Natural killer cell treated with Interleukin-12 subunit alpha and Interleukin-12 subunit beta and Interleukin-15 and Interleukin-18, amount 100 ng/mL, for 72 hours (primary cell): ENCODE measurements around the gene LRP1B. TPM values are rescaled to one million over a fixed set of nuclear protein-coding genes. Genes with fewer than 3 reads are reported as not detected.

ENCODE experiments used
- ATAC-seq, 2 donors: fragments of 150-1000 bp; cut with Tn5 transposase in 1 of 2; sonication (Bioruptor Pico), chemical (Tn5 transposase) in 1 of 2; 2 replicates each; pipeline ENCODE4 v1.10.0; 2021
- DNase-seq: peaks from one replicate; pipeline ENCODE4 v3.0.0; 2022; ENCODE audit warnings: low spot score
- H3K27ac Mint-ChIP-seq, 2 donors: 1 replicate in 1 of 2; 2 replicates in 1 of 2; pipeline ENCODE4 v1.8.0; 2022; ENCODE audit warnings: mixed read lengths in 2 of 2, mild to moderate bottlenecking in 1 of 2, moderate library complexity in 1 of 2
- H3K27me3 Mint-ChIP-seq, 2 donors: 1 replicate in 1 of 2; 2 replicates in 1 of 2; pipeline ENCODE4 v1.8.0; 2022; ENCODE audit warnings: mixed read lengths in 2 of 2
- H3K36me3 Mint-ChIP-seq: one replicate; pipeline ENCODE4 v1.8.0; 2022; ENCODE audit warnings: mixed read lengths
- H3K4me1 Mint-ChIP-seq, 2 donors: 1 replicate in 1 of 2; 2 replicates in 1 of 2; pipeline ENCODE4 v1.8.0; 2022; ENCODE audit warnings: low read depth in 2 of 2, mixed read lengths in 2 of 2, mild to moderate bottlenecking in 1 of 2
- H3K4me3 Mint-ChIP-seq: one replicate; pipeline ENCODE4 v1.8.0; 2022; ENCODE audit warnings: mixed read lengths
- H3K9me3 Mint-ChIP-seq: 2 replicates; pipeline ENCODE4 v1.8.0; 2022; ENCODE audit warnings: mixed read lengths
- total RNA-seq, 2 donors: library from RNA; stranded (reverse); gene quantifications; one replicate each; pipeline ENCODE4 v1.2.3, GENCODE V29; 2022

Gene LRP1B
- total RNA-seq, 2 donors from 2014 or later, result not detected

DNA sequence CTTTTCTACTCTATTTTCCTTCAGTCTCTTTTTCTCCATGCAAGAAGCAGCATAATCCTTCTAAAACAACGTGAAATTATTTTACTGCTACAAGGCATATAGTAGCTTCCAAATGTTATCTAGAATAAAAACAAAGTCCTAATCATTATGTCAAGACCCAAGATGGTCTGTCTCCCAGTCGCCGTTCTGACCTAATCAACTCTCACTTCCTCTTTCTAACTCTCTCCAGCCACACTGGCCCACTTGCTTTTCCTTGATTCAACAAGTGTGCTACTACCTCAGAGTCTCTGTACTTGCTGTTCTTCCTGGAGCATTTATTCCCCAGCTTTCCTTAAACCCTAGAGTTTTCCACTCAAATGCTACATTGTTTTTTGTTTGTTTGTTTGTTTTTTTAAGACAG lies 1491.2 kb downstream of the LRP1B start:
- DNase-seq (no peak), ATAC-seq (no peak)
- Mint-ChIP-seq H3K27ac (no peak overlapping the region), H3K4me3 (no peak overlapping the region), H3K9me3 (peaks cover 7% of the 10 kb centered on the region), H3K27me3 (no peaks in the 10 kb centered on the region), H3K4me1 (no peaks in the 10 kb centered on the region), H3K36me3 (no peaks in the 10 kb centered on the region)

- Mint-ChIP-seq H3K4me1 (no peaks in the 10 kb centered on the region), H3K9me3 (peaks cover 24% of the 10 kb centered on the region), H3K27me3 (no peaks in the 10 kb centered on the region), H3K4me3 (no peak overlapping the region), H3K27ac (no peak overlapping the region), H3K36me3 (peaks cover 5% of the 10 kb centered on the region)
- DNase-seq (no peak), ATAC-seq (no peak)
These were observed 1500.3 kb downstream of the LRP1B start for GRCh38 chr2:140630557-140630956.

- peaks cover 28% of the 10 kb centered on the region for H3K9me3 Mint-ChIP-seq
- ATAC-seq (no peak), DNase-seq (no peak)
- H3K4me3 Mint-ChIP-seq, result no peak overlapping the region
- H3K4me1 Mint-ChIP-seq, result no peaks in the 10 kb centered on the region
- no peaks in the 10 kb centered on the region for H3K27me3 Mint-ChIP-seq
- peaks cover 10% of the 10 kb centered on the region for H3K36me3 Mint-ChIP-seq
- no peak overlapping the region for H3K27ac Mint-ChIP-seq
These were observed 1502.9 kb downstream of the LRP1B start for GRCh38 chr2:140627885-140628284.

GRCh38 chr2:140627136-140627535 lies 1503.7 kb downstream of the LRP1B start:
- no peak for DNase-seq
- H3K27me3 Mint-ChIP-seq, result no peaks in the 10 kb centered on the region
- peaks cover 28% of the 10 kb centered on the region for H3K9me3 Mint-ChIP-seq
- ATAC-seq, result no peak
- H3K4me1 Mint-ChIP-seq, result no peaks in the 10 kb centered on the region
- H3K4me3 Mint-ChIP-seq, result no peak overlapping the region
- peaks cover 10% of the 10 kb centered on the region for H3K36me3 Mint-ChIP-seq
- H3K27ac Mint-ChIP-seq, result no peak overlapping the region

DNA sequence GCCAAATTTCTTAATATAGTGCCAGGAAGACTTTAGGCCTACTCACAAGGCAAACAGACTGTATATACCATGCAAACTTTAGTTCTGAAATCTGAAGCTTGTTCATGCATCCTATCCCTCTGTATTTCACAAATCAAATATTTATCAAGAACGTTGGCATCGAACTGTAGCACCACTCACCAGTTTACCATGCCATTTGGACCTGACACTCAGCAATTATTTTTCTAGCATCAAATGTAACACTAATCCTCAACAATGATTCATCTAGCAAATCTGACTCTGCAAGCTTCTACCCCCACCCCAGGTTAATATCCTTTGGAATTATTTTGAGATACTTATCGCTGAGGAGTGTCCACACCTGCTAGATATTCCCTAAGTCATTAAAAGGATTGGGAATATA lies 1506.6 kb downstream of the LRP1B start:
- H3K27me3 Mint-ChIP-seq, result no peaks in the 10 kb centered on the region
- ATAC-seq, result no peak
- no peak for DNase-seq
- peaks cover 17% of the 10 kb centered on the region for H3K9me3 Mint-ChIP-seq
- no peaks in the 10 kb centered on the region for H3K4me1 Mint-ChIP-seq
- no peak overlapping the region for H3K27ac Mint-ChIP-seq
- peaks cover 10% of the 10 kb centered on the region for H3K36me3 Mint-ChIP-seq
- no peak overlapping the region for H3K4me3 Mint-ChIP-seq

GRCh38 chr2:140621583-140622362 lies 1509.0 kb downstream of the LRP1B start:
- DNase-seq (no peak), ATAC-seq (no peak)
- no peak overlapping the region for H3K27ac Mint-ChIP-seq
- no peaks in the 10 kb centered on the region for H3K4me1 Mint-ChIP-seq
- no peak overlapping the region for H3K4me3 Mint-ChIP-seq
- peaks cover 9% of the 10 kb centered on the region for H3K9me3 Mint-ChIP-seq
- no peaks in the 10 kb centered on the region for H3K27me3 Mint-ChIP-seq
- peaks cover 6% of the 10 kb centered on the region for H3K36me3 Mint-ChIP-seq

DNA sequence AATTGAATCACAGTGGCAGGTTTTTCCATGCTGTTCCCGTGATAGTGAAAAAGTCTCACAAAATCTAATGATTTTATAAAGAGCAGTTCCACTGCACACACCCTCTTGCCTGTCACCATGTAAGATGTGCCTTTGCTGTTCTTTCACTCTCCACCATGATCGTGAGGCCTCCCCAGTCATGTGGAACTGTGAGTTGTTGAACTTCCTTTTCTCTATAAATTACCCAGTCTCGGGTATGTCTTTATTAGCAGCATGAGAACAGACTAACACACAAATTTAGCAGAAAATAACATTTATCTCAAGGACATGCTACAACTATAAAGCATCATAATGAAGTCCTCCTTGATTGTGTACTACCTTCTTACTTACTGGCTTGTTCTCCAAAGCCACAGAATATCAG lies 1526.0 kb downstream of the LRP1B start:
- H3K9me3 Mint-ChIP-seq, result peaks cover 4% of the 10 kb centered on the region
- no peak overlapping the region for H3K27ac Mint-ChIP-seq
- H3K27me3 Mint-ChIP-seq, result no peaks in the 10 kb centered on the region
- H3K4me1 Mint-ChIP-seq, result no peaks in the 10 kb centered on the region
- peaks cover 4% of the 10 kb centered on the region for H3K36me3 Mint-ChIP-seq
- no peak for DNase-seq
- no peak overlapping the region for H3K4me3 Mint-ChIP-seq
- ATAC-seq, result no peak

DNA sequence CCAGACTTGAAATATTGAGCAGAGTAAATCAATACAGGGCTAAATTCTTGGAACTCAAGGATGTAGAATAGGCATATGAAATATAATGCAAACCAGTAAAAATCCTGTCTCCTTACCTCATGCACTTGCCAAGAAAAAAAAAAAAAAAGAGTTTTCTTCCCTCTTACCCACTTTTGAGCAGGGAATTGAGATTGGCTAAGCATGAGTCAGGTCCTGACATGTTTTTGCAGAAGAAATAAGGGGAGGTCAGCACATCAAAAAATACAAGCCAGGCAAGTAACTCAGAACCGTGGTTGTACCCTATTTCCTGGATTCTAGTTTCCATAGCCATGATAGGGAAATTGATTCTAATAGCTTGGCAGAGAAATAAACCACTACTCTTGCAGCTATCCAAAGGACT lies 1526.7 kb downstream of the LRP1B start:
- H3K4me3 Mint-ChIP-seq, result no peak overlapping the region
- H3K9me3 Mint-ChIP-seq, result no peaks in the 10 kb centered on the region
- no peaks in the 10 kb centered on the region for H3K27me3 Mint-ChIP-seq
- no peaks in the 10 kb centered on the region for H3K36me3 Mint-ChIP-seq
- DNase-seq, result no peak
- no peak for ATAC-seq
- no peak overlapping the region for H3K27ac Mint-ChIP-seq
- H3K4me1 Mint-ChIP-seq, result no peaks in the 10 kb centered on the region

DNA sequence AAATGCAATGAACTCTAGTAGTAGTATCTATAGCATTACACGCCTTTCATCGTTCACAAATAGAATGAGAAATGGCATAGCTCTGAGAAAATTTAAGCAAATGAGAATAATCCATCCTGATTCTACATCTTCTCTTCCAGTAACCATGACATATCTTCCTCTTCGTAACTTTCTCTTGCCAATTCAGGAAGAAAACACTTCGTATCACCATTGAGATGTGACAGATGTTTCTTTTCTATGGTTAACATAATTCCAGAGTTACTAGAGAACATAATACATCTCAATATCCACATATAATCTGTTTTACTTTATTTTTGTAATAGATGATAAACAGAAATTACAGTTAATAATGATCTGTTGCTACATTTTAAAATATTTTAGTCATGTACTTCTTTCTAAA lies 1527.4 kb downstream of the LRP1B start:
- H3K27ac Mint-ChIP-seq, result no peak overlapping the region
- H3K36me3 Mint-ChIP-seq, result no peaks in the 10 kb centered on the region
- H3K9me3 Mint-ChIP-seq, result no peaks in the 10 kb centered on the region
- no peaks in the 10 kb centered on the region for H3K27me3 Mint-ChIP-seq
- no peak overlapping the region for H3K4me3 Mint-ChIP-seq
- ATAC-seq (no peak), DNase-seq (no peak)
- no peaks in the 10 kb centered on the region for H3K4me1 Mint-ChIP-seq

- Mint-ChIP-seq H3K4me1 (no peaks in the 10 kb centered on the region), H3K36me3 (no peaks in the 10 kb centered on the region), H3K9me3 (no peaks in the 10 kb centered on the region), H3K27ac (no peak overlapping the region), H3K4me3 (no peak overlapping the region), H3K27me3 (no peaks in the 10 kb centered on the region)
- ATAC-seq (no peak), DNase-seq (no peak)
These were observed 1529.0 kb downstream of the LRP1B start for GRCh38 chr2:140601801-140602200.

DNA sequence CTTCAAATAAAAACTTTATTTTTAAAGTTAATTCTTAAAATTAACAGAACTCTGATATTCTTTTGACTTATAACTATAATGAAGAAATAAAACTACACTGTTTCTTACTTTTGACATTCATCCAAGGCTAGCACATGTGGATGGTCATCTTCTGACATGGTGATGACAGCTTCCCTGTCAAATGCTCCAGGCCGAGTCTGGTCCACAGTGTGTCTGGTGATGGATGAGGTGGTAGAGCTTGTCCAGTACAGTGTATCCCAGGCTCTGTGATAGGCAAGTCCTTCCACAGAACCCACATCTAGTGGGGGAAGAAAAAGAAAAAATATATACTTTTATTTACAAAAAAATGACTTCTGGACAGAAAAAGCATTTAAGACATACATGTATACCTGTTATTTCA lies 1529.5 kb downstream of the LRP1B start:
- no peaks in the 10 kb centered on the region for H3K27me3 Mint-ChIP-seq

GRCh38 chr2:140600116-140600515 lies 1530.7 kb downstream of the LRP1B start:
- no peaks in the 10 kb centered on the region for H3K4me1 Mint-ChIP-seq
- H3K27ac Mint-ChIP-seq, result no peak overlapping the region
- DNase-seq (no peak), ATAC-seq (no peak)
- no peak overlapping the region for H3K4me3 Mint-ChIP-seq
- no peaks in the 10 kb centered on the region for H3K27me3 Mint-ChIP-seq
- H3K9me3 Mint-ChIP-seq, result peaks cover 5% of the 10 kb centered on the region
- H3K36me3 Mint-ChIP-seq, result no peaks in the 10 kb centered on the region

More for the DNA sequence above, 1529.5 kb downstream of the LRP1B start:
- ATAC-seq (no peak), DNase-seq (no peak)
- H3K36me3 Mint-ChIP-seq, result no peaks in the 10 kb centered on the region
- no peak overlapping the region for H3K27ac Mint-ChIP-seq
- no peak overlapping the region for H3K4me3 Mint-ChIP-seq
- H3K9me3 Mint-ChIP-seq, result peaks cover 2% of the 10 kb centered on the region
- no peaks in the 10 kb centered on the region for H3K4me1 Mint-ChIP-seq

DNA sequence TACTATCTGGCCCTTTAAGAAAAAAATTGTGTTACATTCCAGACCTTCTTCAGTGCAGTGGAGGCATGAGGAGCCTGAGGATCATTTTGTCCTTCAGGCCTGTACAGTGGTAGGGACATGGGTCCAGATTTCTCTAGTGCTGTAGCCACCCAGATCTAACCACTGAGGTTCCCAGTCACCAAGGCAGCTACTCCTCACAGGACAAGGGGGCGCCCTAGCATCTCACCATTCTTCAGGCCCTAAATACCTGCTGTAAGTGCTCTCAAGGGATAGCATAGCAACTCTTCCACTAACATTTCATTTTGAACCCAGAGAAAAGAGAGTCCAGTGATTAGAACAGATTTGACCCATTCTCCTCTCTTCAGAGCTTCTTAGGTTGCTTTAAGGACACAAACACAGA lies 1533.0 kb downstream of the LRP1B start:
- H3K36me3 Mint-ChIP-seq, result no peaks in the 10 kb centered on the region
- H3K4me1 Mint-ChIP-seq, result no peaks in the 10 kb centered on the region
- H3K9me3 Mint-ChIP-seq, result peaks cover 5% of the 10 kb centered on the region

DNA sequence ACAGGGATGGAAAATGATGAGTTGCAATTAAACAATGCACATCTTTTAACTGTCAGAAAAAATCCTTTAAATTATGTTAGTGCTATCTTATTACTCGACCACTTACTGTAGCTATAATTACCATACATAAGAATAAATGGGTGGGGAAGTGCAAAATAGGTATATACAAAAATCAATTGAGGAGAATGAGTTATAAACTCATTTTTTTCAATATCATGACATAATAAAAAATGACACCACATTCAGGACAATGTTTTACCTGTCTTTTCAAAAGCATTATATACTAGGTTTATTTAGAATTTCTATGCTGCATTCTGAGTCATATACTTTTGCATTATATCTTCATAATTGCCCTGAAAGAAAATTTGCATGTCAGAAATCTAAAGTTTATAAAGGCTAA lies 1533.6 kb downstream of the LRP1B start:
- no peaks in the 10 kb centered on the region for H3K27me3 Mint-ChIP-seq
- H3K9me3 Mint-ChIP-seq, result peaks cover 5% of the 10 kb centered on the region
- H3K36me3 Mint-ChIP-seq, result no peaks in the 10 kb centered on the region
- no peak for DNase-seq
- no peaks in the 10 kb centered on the region for H3K4me1 Mint-ChIP-seq
- ATAC-seq, result no peak
- H3K4me3 Mint-ChIP-seq, result no peak overlapping the region
- H3K27ac Mint-ChIP-seq, result no peak overlapping the region

More for the DNA sequence above, 1533.0 kb downstream of the LRP1B start:
- ATAC-seq, result no peak
- Mint-ChIP-seq H3K4me3 (no peak overlapping the region), H3K27ac (no peak overlapping the region), H3K27me3 (no peaks in the 10 kb centered on the region)
- DNase-seq, result no peak

DNA sequence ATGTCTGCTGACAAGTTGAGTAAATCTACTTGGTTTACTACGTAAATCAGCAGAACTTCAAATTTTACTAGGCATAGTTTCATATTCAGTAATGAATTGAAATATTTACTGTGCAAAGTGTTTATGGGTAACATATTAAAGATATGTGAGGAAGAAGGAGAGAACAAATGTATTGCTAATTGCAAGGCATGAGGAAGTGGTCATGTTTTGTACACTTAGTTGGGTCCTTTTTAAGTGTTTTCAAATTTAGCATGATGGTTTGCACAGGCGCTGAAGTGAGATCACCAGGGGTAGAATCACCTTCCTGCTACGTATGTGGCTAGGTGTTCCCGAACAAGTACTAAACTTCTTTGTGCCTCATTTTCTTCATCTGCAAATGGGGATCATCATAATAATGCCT lies 1534.4 kb downstream of the LRP1B start:
- ATAC-seq (no peak), DNase-seq (no peak)
- no peak overlapping the region for H3K4me3 Mint-ChIP-seq
- H3K27ac Mint-ChIP-seq, result no peak overlapping the region
- peaks cover 5% of the 10 kb centered on the region for H3K9me3 Mint-ChIP-seq
- H3K36me3 Mint-ChIP-seq, result no peaks in the 10 kb centered on the region
- H3K27me3 Mint-ChIP-seq, result no peaks in the 10 kb centered on the region
- no peaks in the 10 kb centered on the region for H3K4me1 Mint-ChIP-seq
